GM12873 (cell line): Measurements from ENCODE around the gene LRG1.

Experiments
- TF ChIP-seq, protein P1 (sequence below): IDR thresholded peaks from 2 replicates; pipeline ENCODE4 v1.5.1; 2012; ENCODE audit warnings: low read depth, mild to moderate bottlenecking, moderate library complexity, low read length, control low read depth; ENCODE audit not compliant: insufficient read depth; ENCODE audit errors: missing control alignments

LRG1 gene, protein sequence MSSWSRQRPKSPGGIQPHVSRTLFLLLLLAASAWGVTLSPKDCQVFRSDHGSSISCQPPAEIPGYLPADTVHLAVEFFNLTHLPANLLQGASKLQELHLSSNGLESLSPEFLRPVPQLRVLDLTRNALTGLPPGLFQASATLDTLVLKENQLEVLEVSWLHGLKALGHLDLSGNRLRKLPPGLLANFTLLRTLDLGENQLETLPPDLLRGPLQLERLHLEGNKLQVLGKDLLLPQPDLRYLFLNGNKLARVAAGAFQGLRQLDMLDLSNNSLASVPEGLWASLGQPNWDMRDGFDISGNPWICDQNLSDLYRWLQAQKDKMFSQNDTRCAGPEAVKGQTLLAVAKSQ

DNA sequence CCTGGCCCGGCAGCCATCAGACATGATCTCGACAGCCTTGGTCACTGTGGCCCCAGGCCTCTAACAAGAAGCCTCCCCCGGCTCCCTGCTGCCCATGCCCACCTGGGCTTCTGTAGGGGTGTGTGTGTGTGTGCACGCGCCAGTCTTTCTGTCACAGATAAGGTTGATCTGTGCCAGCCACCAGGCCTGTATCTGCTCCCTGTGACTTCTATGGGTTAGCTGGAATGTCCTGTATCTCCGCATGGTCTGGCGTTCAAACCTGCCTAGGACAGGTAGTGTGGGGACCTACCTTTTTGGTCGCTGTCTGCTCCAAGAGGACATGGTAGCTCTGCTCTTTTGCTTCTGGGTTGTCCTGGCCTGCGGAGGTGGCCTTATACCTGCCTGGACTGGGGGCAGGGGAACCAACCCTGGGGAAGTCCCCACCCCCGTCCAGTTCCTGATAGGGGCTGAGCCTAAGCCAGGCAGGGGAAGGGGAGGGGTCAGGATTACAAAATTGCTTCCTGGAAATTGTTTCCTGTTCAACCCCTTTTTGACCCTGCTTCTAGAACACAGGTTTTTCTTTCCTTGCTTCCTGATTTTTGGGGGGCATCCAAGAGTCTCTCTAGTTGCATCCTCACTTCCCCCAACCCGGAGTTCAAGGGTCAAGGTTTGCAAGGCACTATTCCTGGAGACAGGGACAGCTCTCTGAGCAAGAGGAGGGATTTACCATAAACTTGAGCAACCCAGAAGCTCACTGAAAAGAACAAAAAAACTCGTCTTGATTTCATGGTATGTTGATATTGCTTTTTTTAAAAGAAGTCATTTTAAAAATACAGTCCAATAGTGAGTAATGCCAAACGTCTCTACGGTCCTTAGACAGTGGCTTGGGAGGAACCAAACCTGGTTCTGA is at the start of gene LRG1:
Gene LRG1 (minus strand): TSS at position 344 of the 889 bp plus-strand sequence. CDS start 23 bp downstream, at position 321.
- TF ChIP-seq, protein P1, sequence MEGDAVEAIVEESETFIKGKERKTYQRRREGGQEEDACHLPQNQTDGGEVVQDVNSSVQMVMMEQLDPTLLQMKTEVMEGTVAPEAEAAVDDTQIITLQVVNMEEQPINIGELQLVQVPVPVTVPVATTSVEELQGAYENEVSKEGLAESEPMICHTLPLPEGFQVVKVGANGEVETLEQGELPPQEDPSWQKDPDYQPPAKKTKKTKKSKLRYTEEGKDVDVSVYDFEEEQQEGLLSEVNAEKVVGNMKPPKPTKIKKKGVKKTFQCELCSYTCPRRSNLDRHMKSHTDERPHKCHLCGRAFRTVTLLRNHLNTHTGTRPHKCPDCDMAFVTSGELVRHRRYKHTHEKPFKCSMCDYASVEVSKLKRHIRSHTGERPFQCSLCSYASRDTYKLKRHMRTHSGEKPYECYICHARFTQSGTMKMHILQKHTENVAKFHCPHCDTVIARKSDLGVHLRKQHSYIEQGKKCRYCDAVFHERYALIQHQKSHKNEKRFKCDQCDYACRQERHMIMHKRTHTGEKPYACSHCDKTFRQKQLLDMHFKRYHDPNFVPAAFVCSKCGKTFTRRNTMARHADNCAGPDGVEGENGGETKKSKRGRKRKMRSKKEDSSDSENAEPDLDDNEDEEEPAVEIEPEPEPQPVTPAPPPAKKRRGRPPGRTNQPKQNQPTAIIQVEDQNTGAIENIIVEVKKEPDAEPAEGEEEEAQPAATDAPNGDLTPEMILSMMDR, result no peak

DNA sequence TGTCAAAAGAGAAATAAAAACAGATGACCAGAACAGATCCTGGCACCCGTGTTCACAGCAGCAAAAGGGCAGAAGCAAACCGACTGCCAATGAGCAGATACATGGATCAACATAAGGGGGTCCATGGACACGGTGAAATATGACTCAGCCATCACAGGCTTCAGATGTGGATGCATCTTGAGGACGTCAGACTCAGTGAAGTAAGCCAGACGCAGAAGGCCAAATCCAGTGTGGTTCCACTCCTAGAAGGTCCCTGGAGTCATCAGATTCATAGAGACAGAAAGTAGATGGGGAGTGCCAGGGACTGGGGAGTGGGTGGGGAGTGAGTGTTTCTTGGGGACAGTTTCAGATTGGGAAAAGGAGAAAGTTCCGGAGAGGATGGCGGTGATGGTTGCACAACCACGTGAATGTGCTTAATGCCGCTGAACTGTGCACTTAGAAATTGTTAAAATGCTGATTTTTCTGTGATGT is 48.5 kb upstream of the LRG1 start:
- TF ChIP-seq, protein P1, result no peak

DNA sequence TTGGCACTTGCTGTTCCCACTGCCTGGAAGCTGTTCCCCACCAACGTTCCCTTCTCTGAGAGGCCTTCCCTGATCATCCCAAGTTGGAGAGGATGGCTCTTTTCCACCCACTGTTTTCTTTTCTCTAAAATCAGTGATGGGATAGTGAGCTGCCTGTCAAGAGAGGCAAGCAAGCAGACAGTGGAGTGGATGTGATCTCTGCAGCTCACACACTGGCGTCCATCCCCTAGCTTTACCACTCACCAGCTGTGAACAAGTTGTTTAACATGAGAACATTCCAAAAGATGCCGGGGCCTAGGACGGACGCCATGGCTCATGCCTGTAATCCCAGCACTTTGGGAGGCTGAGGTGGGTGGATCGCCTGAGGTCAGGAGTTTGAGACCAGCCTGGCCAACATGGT is 47.7 kb upstream of the LRG1 start:
- TF ChIP-seq, protein P1, result no peak

DNA sequence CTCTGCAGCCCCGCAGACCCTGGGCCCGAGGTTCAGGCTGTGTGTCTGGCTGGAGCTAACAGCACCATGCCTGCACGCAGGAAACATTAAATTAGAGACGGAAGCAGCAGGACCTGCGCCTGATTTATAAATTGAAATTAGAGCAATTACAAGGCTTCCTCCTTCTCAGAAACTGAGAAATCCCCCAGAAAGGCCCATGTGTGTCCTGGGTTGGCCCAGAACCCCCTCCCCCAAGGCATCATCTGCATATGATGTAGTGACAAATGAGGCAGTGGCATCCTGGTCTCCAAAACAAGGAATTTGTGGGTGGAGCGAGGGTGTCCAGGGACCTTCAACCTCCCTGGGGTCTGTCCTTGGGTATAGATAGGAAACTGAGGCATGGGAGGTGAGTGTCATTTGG is 46.9 kb upstream of the LRG1 start:
- TF ChIP-seq, protein P1, result no peak

DNA sequence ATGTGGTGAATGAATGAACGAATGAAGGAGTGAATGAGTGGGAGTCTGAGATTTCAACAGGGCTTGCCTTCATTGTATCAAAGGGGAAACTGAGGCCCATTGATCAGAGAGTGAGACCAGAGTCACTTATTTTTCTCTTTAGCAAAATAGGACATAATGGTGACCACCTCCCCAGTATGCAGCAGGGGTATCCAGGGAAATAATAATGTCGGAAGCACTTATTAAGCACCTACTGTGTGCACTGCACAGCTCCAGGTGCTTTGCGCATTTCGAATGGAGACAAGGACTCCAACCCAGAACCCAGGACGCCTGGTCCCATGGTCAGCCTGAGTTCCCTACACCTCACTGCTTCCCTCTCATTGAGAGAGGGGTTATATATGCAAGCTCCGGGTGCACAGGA is 46.4 kb upstream of the LRG1 start:
- TF ChIP-seq, protein P1, result no peak

DNA sequence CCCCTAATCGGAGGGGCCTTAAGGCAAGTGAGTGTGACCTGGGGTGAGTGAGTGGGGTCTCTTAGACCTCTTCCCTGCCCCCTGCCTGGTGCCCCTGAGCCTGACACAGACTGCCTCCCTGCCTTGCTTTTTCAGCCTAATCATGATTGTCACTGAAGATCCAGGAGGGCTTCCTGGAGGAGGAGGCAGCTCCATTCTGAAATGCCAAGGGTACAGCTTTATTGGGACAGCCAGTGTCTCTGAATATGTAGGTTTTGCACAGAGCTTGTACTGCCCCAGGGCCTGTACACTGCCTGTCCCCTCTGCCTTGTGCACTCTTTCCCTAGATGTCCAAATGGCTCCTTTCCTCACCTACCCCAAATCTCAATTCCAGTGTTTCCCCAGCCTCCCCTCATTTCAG is 45.7 kb upstream of the LRG1 start:
- TF ChIP-seq, protein P1, result no peak
